CD4-positive, alpha-beta T cell treated with Interleukin-4 for 4 hours (primary cell): ENCODE results near the gene MTMR12.
A peak's percentile ranks its signal among the peaks of the same experiment; 100 is the strongest.
"Not testable (repeated sequence)": the region's sequence is repeated elsewhere in the genome, so short reads cannot be mapped to it uniquely, and the experiment has no call there.

Experiments used
- DNase-seq: peaks from one replicate; pipeline ENCODE4 v3.0.0-alpha.2; 2020

MTMR12 gene

DNA sequence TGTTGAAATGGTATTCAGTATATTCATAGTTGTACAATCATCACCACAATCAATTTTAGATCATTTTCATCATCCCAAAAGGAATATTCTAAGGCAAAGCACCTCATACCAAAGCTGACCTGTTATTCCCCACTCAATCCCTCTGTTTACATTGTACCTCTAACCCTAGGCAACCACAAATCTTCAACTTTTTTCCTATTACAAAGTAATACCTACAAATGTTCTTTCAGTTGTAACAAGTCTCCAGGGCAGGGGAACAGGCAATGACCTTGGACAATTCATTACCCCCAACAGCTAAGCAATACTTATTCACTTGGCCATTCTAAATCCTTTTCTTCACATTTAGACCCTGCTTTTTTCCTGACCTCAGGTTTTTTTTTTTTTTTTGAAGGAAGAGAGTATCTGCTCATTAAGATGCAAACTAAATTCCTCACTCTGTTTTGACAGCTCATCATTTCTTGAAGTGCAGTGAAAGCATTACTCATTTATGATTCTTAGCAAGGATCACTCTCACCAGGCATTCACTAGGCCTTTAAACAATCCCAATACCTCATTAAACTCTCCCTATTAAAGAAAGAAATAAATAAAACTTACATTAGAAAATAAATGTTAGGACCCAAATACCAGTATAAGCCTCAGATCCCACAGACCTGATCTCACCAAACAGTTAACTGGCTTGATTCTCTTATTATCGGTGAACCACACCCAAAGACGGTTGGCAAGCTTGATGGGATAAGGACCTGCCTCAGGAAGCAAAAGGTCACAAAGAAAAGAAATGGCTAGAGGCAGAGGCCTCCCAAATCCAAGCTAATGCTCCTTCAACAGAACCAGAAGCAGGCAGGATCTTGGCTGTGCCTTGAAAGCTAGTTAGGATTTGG, 15.3 kb downstream of the MTMR12 start:
- no peak for DNase-seq

DNA sequence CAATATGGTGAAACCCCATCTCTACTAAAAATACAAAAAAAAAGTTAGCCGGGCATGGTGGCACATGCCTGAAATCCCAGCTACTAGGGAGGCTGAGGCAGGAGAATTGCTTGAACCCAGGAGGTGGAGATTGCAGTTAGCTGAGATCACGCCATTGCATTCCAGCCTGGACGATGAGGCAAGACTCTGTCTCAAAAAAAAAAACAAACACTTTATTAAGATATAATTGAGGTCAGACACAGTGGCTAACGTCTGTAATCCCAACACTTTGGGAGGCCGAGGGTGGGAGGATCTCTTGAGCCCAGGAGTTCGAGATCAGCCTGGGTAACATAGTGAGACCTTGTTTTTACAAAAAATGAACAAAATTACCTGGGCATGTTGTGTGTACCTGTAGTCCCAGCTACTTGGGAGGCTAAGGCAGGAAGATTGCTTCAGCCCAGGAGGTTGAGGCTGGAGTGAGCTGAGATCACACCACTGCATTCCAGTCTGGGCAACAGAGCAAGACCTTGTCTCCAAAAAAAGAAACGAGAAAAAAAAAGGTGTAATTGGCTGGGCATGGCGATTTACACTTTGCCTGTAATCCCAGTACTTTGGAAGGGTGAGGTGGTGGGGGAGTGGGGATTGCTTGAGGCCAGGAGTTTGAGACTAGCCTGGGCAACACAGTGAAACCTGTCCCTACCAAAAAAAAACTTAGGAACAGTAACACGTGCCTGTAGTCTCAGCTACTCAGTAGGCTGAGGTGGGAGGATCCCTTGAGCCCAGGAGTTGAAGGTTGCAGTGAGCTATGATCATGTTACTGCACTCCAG, 16.6 kb downstream of the MTMR12 start:
- DNase-seq = not testable (repeated sequence)

DNA sequence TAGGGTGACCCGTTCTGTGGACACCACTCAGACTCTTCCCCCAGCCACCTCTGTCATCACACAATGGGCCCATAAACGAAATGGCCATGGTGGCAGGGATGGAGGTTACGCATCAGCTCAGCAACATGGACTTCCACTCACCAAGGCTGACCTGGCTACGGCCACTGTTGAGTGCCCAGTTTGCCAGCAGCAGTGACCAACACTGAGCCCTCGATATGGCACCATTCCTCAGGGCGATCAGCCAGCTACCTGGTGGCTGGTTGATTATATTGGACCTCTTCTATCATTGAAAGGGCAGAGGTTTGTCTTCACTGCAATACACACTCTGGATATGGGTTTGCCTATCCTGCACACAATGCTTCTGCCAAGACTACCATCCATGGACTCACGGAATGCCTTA, 21.1 kb downstream of the MTMR12 start:
- no peak for DNase-seq

DNA sequence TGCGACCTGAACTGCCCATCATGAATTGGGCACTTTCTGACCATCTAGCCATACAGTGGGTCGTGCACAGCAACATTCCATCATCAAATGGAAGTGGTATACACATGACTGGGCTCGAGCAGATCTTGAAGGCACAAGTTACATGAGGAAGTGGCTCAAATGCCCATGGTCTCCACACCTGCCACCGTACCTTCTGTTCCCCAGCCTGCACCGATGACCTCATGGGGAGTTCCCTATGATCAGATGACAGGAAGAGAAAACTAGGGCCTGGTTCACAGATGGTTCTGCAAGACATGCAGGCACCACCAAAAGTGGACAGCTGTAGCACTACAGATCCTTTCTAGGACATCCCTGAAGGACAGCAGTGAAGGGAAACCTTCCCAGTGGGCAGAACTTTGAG, 21.8 kb downstream of the MTMR12 start:
- no peak for DNase-seq

DNA sequence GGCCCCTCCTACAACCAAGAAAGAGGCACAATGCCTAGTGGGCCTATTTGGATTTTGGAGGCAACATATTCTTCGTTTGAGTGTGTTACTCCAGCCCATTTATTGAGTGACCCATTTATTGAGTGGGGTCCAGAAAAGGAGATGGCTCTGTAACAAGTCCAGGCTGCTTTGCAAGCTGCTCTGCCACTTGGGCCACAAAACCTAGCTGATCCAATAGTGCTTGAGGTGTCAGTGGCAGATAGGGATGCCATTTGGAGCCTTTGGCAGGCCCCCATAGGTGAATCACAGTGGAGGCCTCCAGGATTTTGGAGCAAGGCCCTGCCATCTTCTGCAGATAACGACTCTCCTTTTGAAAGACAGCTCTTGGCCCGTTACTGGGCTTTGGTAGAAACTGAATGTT, 22.2 kb downstream of the MTMR12 start:
- not testable (repeated sequence) for DNase-seq

DNA sequence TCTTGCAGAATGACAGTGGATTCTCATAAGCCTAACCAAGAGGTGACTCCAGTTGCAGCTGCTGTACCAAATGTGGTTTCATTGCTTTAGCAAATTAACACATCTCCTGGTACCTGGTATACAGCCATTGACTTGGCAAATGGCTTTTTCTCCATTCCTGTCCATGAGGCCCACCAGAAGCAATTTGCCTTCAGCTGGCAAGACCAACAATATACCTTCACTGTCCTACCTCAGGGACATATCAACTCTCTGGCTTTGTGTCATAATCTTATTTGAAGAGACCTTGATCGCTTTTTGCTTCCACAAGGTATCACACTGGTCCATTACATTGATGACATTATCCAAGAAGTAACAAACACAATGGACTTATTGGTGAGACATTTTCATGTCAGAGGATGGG, 22.8 kb downstream of the MTMR12 start:
- DNase-seq = not testable (repeated sequence)

DNA sequence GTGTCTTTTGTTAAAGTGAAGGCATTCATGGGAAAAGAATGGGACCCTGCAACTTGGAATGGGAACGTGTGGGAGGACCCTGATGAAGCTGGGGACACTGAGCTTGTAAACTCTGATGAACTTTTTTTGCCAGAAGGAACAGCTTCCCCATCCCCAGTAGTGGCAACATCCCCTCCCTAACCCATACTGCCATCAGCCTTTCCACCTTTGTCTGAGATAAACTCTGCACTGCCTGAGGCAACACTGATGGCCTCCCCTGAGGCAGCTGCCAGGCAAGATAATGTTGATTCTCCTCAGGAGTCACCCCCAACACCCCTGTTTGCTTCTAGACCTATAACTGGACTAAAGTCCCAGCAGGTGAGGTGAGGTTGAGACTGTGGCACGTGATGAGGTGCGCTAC, 24.6 kb downstream of the MTMR12 start:
- not testable (repeated sequence) for DNase-seq

GRCh38 chr5:32287525-32287924, 25.2 kb downstream of the MTMR12 start:
- not testable (repeated sequence) for DNase-seq

DNA sequence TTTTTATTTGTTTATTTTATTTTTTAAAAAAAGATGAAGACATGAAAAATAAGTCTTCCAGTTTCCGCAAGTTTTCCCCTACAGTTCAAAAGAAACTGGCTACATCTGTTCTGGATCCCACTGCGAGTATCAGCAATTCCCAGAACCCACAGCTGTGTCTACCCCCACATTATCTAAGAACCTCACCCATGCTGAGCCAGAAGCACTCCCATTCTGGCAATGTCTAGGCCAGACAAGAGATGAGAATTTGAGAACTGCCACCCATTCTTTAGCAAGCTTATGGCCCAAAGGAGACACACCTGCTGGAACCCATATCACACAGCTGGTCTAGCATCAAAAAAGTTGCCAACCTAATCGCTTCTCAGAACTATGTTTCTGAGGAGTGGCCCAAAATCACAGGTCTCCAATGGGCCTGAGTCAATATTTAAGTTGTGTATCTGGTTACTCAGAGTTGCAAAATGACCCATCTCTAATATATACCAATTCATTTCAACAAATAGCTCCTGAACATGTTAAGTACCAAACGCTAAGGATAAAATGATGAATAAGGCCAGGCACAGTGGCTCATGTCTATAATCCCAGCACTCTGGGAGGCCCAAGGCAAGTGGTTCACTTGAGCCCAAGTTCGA, 27.1 kb downstream of the MTMR12 start:
- no peak for DNase-seq

GRCh38 chr5:32283539-32284377, 29.0 kb downstream of the MTMR12 start:
- DNase-seq = peak; percentile 40

DNA sequence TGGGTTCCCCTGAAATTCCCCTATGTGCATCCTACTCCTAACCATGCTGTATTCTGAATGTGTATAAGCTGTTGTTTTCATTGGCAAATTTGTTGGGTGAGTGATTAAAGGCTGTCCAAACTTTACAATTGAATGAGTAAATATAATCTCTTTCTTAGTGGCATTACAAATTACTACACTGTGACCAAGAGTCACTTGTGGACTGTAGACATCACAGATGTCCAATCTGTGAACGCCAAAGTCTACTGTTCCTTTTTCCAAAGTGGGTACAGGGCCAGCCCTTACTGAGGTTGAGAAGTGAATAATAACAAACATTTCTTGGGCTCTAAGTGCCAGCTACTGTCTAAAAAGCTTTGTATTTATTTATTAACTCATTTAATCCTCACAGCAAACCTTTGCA, 29.7 kb downstream of the MTMR12 start:
- DNase-seq = no peak

DNA sequence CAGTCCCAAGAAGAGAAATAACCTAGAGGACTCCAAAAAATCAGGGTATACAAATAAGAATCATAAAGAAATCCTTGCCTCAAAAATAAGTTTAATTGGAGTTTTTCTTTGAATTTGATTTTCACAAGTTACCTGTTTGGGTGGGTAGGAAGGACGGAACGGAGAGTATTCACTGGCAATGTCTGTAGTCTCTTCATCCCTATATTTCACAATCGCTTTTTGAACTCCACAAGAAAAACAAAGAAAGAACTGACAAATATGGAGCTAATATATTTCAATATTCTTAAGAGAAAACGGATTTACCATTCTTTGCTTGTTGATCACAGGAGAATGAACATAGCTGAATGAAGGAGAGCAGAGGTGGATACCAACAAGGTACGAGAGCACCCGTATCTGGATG, 30.1 kb downstream of the MTMR12 start:
- DNase-seq = no peak

- not testable (repeated sequence) for DNase-seq
These were observed 31.2 kb downstream of the MTMR12 start for GRCh38 chr5:32281378-32282133.

GRCh38 chr5:32280656-32281081, 32.1 kb downstream of the MTMR12 start:
- DNase-seq = peak; percentile 52

GRCh38 chr5:32279786-32280185, 33.0 kb downstream of the MTMR12 start:
- DNase-seq = no peak

- DNase-seq = no peak
These were observed 33.5 kb downstream of the MTMR12 start for GRCh38 chr5:32279223-32279622.

DNA sequence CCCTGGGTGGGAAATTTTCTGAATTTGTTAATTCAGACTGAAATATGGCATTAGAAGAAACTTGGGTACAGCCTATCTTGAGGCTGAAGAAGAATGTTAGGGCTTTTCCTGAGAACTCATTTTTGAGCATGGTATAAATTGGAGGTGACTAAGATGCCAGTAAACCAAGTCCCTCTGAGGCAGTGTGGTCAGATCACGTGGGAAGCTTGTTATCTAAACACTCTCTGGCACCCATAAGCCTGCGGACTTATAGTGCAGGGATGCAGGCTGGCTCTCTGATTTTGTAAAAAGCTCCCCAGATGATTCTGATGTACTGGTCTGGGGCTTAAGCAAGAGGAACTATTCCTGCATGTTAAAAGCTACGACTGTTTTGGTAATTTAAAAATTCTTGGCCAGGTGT, 34.3 kb downstream of the MTMR12 start:
- peak; percentile 42 for DNase-seq

DNA sequence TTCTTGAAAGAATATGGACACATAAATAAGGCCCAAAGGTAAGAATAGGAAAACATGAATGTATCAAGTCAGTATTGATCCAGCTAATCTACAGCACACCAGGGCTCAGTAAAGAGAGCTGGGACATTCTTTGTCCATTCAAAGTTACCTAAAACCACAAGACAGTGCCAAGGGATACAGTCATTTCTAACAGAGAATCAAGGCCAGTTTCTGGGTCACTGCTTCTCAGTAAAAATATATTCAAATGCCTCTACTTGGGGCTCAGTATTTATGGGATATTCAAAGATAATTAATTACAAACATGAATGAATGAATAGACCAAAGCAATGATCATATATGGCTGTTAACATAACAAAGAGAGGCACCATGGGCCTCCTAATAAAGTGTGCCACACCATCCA, 34.9 kb downstream of the MTMR12 start:
- DNase-seq = no peak

DNA sequence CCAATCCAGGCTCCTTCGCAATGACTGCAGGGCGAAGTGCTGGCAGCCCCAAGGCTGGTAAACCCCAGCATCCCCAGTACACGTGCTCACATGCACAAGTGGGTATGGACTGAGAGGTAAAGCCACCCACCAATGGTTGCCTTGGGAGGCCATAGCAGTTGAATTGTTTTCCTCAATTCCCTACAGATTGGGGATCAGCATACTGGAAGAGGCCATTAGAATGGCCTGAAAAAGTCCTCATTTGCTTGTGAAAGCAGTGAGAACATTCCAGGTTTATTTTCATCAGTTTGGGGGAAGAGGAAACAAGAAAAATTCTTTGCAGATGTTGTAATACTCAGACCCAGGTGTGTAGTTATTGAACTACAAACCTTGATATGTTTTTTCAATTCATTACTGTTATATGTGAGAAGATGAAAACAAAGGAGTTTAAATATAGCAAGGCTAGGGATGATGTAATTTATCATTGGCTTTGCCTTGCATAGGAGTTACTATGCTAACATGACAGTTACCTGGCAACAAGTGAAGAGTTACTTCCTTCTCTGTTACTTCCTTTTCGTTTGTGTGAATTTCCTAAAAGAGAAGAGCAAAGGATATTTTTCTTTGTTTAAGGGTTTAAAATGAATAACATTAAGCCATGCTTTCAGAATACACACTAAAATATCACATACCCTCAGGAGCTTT, 36.4 kb downstream of the MTMR12 start:
- DNase-seq = peak; percentile 46

DNA sequence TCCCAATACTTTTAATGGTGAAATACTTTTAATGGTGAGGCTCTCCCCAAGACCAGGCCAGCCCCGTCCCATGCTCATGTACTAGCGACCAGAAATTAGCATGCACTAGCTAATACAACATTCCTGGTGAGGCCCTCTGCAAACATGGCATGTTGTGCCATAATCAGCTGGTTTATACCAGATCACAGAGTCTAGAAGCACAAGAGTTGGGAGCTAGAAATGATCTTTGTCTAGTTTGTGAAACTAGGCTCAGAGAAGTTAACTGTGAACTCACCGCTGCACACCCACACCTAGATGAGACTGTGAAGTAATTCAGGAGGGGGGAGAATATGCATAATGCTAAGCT, 37.4 kb downstream of the MTMR12 start:
- DNase-seq = no peak
